Activated CD8-positive, alpha-beta memory T cell treated with anti-CD3 and anti-CD28 coated beads, Interleukin-2, amount 50 U/mL, for 48 hours (primary cell): ENCODE measurements around the gene FBRSL1.

Source experiments
- DNase-seq: peaks from one replicate; pipeline ENCODE4 v3.0.0-alpha.2; 2020

Gene FBRSL1

DNA sequence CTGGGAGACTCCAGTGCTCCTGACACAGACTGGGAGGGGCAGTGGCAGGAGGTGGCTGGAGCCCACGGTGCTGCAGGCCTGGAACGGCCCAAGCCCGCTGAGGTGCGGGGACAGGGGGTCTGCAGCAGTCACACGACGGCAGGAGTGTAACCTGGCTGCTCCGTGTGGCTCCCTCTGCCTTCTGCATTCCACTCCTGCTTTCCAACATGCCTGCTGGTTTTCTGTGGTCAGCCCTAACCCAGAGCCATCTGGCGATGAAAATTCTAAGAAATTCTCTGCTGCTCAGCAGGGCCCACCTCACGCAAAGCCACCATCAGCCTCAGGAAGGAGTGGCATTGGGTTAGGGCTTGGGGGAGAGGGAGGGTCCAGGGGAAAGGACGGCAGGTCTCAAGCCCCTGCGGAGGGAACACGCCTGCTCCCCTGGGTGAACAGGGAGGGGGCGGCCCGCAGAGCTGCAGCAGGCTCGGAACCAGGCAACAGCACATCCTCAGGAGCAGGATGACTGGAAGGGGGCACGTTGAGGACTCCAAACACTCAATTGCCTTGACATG lies 5.0 kb upstream of the FBRSL1 start:
- no peak for DNase-seq

DNA sequence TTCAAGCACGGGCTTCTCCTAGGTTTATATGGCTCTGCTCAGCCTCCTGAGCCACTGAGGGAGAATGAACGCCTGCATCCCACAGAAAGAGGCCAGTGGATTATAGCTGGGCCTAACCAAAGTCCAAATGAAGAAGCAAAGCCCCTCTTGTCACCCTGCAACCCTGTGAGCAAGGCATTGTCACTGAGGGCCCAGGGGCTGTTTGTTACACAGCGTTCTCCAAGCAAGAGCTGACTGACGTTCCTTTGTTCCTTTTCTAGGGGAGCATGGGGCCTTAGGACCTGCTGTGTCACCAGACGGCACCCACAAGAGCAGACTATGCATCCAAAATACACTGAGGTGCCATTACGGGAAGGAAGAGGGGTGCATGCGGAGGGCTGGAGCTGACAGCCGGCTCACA lies 4.3 kb upstream of the FBRSL1 start:
- DNase-seq, result no peak

DNA sequence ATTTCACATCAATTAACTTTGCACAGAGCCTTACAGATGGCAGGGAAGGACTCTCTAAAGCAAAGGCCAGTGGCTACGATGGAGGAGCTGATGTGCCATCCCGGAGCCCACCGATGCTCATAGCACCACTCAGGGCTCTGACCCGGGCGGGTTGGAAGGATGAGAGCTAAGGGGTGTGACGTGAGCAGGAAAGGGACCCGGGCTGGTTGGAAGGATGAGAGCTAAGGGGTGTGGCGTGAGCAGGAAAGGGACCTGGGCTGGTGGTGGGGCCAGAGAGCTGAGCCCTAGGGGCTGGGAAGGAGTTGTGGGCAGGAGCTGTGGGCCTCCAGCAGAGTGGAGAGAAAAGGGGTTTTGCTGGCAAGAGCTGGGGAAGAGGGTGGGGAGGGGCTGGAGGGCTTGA lies 3.8 kb upstream of the FBRSL1 start:
- DNase-seq, result no peak

DNA sequence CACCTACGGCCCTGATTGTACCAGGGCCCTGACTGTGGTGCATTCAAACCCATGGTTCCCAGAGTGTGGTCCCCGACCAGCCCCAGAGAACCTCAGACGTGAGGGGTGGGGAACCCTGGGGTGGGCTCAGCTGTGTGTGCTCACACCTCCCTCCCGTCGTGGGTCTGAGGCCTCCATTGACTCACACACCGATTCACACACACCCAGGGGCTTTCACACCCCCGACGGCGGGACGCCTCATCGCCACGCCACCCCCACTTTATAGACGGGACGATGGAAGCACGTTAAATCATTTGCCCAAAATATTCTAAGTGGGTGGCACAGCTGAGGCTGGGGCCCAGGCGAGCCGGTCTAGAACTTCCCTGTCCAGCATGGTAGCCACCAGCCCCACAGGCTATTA lies 3.4 kb upstream of the FBRSL1 start:
- no peak for DNase-seq

DNA sequence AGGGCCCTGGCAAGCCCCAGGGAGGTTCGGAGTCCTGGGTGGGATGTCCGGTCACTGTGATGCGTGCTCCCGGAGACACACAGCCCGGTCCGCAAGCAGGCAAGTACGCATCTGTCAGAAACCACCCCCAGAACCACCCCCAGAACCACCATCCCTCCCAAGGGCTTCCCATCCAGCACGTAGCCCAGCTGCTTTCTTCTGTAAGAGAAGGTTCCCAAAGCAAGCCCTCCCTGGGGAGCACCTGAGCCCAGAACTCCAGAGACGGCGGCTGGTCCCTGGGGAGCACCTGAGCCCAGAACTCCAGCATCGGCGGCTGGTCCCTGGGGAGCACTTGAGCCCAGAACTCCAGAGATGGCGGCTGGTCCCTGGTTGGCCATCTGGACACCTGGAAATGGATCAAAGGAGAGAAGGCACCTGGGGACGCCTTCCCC lies 2.6 kb upstream of the FBRSL1 start:
- no peak for DNase-seq

DNA sequence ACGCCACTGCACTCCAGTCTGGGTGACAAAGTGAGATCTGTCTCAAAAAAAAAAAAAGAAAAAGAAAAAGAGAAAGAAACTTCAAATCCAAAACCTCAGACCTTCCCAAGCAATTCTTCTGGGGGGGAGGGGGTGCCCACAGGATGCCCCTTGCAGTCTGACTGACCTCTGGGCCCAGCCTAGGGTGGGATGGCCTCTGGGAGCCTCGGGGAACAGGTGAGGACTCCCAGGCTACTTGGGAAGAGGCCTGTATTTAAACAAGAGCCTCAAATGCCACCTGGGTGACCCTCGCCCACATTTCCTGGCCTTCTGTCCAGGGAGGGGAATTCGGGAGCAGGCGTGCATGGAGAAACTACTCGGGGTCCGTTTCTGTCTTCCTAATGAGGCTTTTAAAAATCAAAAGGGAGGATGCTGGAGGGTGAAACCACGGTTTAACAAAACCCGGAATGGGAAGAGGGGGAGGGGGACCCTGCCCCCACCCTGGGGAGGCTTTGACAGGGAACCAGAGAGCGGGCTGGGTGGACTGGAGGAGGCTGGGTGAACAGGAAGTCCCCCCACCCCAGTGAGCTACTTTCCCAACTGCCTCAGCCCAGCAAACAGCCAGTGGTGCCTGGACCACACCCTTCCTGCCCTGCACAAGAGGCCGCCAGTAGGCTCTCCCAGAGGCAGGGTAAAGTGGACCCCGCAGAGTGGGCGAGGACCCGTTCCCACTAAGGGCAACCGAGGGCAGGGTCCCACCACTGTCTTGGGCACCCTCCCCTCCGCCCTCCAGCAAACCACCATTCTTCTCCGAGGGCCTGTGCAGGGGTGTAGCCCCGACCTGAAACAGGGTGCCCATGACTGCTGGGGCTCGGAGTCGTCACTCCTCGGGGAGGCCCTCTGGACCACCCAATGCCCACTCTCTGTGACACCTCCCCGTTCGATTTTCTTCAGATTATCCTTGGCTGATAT lies 1.5 kb upstream of the FBRSL1 start:
- DNase-seq, result no peak

DNA sequence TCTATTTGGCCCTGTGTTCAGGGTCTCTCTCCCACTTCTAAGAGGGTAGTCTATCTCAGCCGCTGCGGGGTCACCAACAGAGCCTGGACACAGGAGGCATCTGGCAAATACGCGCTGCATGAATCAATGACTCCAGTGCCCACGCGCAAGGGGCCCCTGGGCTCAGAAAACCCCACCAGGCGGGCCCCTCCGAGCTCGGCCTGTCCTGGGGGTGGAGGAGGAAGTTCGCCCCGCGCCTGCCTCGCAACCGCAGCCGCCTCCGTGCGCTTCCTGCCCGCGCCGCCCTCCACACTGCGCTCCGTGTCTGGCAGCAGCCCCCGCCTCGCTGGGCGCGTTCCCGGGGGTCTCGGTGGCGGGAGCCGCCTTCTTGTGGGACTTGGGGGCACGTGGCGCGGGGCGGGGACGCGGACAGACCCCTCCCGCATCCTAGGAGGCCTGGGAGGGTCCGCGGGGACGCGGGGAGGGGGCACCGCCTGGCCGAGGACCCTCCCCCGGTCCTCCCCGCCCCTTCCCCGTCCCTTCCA lies 811 bp upstream of the FBRSL1 start:
- DNase-seq, result peak; percentile 78

DNA sequence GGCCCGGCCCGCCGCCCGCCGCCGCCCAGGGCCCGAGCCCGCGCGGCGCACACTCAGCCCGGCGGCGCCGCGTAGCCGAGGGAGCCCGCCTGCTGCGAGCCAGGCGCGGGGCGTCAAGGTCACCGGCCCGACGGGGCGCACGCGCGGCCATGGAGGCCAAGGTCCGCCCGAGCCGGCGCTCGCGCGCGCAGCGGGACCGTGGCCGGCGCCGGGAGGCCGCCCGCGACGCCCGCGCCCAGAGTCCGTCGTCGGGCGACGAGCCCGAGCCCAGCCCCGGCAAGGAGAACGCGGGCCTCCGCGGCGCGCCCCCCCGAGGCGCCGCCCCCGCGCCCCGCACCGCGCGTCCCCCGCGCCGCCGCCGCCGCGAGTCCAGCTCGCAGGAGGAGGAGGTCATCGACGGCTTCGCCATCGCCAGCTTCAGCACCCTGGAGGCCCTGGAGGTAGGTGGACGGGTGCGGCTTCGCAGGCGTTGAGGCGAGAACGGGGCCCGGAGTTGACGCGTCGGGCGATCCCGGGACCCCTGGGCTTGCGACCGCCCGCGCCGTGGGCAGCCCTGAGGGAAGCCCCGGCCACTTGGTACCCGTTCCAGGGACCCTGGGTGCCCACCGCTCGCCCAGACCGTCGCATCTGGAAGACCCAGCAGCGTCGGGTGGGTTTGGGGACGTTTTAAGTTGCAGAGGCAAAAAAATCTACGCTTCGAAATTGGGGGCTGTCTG lies 629 bp downstream of the FBRSL1 start:
- no peak for DNase-seq

DNA sequence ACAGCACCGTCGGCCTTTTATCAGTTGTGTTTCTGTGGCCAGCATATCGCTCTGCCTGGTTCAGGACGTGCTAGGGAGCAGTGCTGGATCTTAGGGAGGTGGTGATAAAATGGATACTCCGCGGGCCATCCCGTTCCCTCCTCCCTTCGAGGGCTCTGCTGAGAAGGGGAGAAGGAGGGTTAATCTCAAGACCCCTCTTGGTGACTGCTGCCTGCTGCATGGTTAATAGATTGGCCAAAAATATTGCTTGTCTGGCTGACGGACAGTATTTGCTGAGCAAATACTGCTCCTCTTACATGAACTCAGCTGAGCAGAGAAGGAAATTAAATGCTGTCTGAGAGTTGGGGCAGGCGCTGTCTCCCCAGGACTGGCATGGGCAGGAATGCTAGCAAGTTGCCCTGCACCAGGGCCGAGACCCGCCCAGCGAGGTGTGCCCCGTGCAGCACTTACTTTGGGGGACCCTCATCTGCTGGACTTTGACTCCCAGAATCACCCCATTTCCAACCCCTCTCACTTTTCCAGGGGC lies 1.2 kb downstream of the FBRSL1 start:
- no peak for DNase-seq

DNA sequence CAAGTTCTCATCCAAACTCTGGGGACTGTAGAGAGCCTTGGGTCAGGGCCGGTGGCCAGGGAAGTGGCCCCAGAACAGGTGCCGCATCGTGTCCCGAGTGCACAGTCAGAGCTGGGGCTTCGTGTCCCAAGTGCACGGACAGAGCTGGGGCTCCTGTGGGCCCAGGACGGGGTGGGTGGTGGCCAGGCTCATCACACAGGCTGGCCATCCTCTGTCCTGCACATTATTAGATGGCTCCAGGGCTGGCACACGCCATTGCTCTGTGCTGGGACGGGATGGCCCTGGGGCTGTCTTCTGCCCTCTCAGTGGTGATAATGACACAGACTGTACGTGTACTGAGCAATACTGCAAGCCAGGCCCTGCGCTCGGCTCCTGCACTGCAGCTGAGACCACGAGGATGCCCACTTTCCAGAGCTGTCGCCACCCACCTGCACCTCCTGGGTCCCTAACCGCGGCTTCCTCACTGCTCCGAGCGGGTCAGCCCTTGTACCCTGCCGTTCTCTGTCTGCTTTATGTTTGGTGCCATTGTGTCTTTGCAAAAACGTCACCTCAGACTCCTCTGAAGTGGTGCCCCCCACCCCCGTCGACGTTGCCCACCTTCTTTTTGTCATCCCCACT lies 1.9 kb downstream of the FBRSL1 start:
- DNase-seq, result no peak

DNA sequence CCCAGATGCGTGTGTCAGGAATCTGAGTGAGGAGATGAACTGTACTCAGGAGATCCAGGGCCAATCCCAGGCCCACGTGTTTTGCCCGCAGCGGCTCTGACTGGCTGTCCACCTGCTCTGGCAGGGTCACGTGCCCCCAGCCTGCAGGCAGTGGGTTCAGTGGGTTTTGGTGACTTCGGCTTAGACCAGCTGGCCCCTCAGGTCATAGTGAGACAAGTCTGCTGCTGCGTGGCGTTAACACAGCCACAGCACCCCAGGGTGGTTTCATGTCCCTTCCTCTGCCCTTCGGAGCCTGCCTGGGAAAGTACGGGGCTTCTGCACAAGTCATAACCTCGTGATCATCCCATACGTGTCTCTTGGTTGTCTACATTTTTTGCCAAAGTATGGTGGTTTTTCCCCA lies 2.6 kb downstream of the FBRSL1 start:
- no peak for DNase-seq

DNA sequence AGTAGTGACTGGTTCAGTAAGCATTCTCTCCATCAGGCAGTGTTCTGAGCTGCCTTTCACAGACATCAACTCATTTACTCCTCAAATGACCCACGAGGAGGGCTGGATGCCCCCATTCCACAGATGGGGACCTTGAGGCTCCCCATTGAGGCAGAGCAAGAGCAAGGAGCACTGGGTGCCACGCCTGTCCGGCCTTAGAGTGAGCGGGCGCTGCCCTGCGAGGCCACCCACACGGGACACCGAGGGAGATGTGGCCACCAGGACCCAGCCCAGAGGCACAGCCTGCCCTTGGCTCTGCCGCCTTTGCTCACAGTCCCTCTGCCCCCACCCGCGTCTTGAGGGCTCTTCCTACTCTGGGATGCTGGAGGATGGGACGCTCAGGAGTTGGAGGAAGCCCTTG lies 3.0 kb downstream of the FBRSL1 start:
- DNase-seq, result no peak

DNA sequence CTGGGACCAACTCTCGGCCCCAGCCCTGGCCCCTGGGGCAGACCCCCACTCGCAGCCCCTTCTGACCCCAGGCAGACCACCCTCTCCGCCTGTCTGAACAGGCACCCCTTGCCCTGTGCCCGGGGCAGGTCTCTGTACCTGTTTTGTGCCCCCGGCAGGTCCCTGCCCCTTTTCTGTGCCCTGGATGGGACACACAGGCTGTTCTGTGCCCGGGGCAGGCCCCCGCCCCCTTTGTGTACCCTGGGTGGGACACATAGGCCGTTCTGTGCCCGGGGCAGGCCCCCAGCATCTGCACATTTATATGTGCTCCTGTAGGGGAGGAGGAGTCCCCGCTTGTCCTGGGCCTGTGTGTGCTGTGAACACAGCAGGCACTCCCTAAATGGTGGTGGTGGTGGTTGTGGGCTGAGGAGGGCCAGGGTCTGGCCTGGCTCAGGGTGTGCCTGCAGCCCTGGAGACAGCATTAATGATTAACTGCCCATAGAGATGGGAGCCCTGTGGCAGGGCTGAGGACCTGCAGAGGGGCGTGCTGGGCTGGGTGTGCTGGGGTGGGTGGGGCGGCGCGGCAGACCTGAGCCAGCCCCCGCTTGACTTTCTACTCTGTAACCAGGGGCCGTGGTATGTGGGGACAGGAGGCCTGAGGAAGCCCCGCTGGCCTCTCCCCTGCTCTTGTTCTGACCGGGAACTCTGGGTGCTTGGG lies 3.7 kb downstream of the FBRSL1 start:
- DNase-seq, result no peak

DNA sequence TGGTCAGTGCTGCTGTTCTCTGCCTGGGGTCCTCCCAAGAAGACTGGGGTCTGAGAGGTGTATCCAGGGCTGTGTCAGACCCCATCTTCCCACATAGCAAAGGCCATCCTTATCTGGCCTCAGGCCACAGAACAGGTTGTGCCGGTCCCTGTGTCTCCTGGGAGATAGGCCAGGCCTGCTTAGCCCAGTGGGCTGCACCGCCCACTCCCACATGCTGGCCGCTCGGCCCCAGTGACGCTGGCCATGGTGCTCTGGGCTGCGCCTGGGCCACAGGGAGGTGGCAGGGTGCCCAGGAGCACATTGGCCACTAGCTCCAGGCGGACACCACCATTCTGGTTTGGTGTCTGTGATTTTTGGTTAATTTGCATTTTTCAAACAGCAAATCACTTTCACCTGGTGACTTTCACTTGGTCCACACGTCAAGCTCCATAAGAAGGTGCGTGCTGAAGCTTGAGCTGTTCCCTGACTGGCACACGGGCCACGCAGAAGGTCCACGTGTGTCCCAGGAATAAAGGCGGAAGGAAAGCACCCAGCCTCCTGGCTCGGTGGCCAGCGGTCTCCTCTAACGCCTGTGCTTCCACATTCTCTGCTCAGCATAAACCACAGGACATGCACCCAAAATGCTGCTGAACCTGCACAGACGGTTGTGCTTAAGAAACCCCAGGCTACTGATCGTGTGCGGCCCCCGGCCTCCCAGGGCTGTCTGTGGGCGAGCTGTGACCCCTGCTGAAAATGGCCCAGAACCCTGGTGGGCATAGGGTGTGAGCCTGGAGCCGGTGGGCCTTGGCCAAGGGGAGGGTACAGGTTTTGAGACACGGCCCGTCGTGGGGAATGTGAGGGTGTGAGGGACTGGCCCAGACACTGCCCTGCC lies 4.6 kb downstream of the FBRSL1 start:
- no peak for DNase-seq

DNA sequence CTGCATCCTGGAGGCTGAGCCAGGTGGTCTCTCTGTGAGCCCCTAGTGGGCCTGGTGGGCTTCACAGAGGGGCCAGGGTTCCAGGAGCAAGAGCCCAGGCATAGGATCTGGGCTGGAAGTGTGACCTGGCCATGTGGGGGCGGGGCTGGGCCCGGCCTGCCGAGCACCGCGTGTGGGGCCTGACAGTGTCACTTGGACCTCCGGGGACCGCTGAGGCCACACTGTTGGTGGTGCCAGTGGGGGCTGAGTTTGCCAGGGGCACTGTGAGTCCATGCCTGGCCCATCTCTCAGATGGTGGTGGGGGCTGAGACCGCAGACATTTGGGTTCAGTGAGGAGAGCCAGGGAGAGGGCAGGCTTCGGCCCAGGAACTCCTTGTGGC lies 5.2 kb downstream of the FBRSL1 start:
- no peak for DNase-seq

DNA sequence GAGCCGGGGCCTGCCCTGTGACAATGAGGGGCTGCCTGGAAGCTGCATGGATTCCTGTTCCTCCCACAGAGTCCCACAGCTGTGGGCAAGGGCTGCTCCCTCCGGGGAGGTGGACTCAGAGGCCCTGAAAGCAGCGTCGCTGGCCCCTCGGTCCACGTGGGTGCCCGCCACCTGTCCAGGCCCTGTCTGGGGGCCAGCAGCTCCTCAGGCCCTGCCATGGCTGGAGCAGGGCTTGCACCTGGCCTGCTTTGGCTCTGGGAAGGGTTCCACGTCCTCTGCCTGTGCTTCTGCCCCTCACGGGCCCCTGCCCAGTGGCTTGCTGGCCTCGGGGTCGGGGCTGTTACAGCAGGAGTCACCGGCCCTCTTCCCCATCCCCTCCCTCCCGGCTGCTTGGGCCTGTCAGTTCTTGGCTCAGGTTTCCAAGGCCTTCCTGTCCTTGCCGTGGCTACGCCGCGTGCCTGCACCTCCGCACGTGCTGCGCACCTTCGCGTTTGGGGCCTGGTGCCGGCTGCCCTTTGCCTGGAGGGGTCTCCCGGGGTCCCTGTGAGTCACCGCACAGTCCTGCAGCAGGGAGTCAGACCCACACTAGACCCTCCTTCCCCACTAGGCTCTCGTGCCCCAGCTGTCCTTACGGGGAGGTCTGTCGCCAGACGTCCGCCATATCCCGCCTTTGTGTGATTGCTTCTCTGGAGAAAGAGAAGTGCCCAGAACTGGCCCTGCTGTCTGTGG lies 5.8 kb downstream of the FBRSL1 start:
- DNase-seq, result no peak

DNA sequence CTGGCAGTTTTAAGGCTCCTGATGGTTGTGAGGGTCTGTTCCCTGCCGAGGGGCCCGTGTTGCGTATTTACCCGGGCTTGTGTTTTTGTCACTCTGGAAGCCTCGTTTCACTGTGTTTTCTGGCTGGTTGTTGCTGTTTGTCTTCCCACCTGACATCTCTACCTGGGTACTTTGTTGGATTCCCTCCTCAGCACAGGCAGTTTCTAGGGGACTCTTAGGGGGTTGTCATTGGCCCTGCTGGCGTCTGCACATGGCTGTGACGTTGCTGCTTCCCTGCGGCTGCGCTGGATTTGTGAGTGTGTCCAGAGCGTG lies 6.4 kb downstream of the FBRSL1 start:
- DNase-seq, result no peak

DNA sequence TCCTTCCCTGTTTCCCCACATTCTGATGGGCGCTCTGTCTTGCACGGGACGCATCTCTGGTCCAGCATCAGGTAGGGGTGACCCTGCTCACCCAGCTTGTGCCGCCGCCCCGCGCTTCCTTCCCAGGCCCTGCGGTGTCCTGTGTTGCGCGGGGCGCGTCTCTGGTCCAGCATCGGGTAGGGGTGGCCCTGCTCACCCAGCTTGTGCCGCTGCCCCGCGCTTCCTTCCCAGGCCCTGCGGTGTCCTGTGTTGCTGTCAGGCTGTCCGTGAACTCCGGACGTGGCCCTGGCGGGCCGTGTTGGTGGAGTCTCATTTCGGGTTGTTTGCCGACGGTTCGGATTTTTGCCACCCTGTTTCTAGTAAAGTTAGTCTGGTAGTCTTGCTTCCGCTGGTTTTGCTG lies 6.8 kb downstream of the FBRSL1 start:
- no peak for DNase-seq

DNA sequence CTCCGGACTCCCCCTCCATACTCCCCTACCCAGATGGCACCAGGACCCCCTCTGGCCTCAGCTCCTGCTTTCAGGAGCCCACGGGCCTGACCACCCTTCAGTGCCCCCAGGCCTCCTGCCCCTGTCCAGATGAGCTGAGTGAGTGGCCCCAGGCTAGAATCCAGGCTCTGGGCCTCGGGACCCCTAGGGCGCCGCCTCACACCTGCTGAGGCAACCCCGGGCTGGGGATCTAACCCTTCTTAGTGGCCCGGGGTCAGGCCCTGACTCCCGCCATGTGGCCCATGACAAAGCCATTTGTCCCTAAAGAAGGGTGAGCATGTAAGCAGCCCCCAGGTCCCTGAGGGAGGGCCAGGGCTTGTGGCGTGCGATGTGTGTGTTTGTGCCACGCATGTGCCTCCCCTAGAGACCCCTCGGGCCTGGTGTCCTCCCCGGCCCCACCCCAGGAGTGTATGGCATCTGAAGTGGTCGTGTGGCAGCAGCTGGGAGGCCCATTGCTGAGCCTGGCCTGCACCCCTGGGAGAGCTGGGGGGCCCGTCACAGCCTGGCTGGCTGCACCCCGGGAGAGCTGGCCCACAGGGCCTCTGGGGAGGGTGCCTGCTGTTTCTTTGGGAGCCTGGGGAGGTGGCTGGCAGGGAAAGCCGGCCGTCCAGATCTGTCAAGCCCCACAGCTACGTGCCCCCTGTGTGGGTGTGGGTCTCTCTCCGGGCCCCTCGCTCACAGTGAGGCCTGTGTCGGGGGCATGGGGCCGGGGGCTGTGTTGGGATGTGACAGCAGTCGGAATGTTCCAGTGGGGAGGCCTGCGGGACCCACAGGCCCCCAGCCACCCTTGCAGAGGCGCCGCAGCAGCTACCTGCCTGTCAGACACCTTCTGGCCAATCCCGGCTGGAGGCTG lies 7.8 kb downstream of the FBRSL1 start:
- DNase-seq, result no peak

DNA sequence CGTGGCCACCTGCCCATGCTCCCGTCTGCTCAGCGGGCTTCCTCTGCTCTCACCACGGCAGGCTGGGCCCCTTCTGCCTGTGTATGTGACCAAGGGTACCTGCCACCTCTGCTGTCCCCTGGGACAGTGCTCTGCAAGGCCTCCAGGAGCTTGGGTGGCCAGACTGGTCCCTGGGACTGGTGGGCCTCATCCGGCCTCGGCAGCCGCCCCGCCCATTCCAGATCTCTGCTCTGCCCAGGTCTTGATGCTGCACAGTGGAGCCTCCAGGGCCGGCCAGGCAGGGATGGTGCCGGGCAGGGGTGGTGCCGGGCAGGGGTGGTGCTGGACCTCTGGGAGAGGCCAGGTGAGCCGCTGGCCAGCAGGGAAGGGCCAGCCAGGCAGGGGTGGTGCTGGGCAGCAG lies 9.0 kb downstream of the FBRSL1 start:
- DNase-seq, result no peak
